Activated CD4-positive, alpha-beta T cell treated with anti-CD3 and anti-CD28 coated beads for 36 hours (primary cell): Measurements from ENCODE around the gene MGST2. TPM values are rescaled to one million over a fixed set of nuclear protein-coding genes. Genes with fewer than 3 reads are reported as not detected.
"Not testable (repeated sequence)": the region's sequence is repeated elsewhere in the genome, so short reads cannot be mapped to it uniquely, and the experiment has no call there.

Experiments used
- ATAC-seq: fragments of 200-7000 bp; cut with Tn5 transposase; one replicate; pipeline ENCODE4 v1.10.0; 2021; ENCODE audit warnings: mild to moderate bottlenecking, moderate library complexity
- CTCF ChIA-PET: fragments of 350-600 bp; sonication (Branson Sonifier 250); formaldehyde crosslinking; loops from one replicate; lab custom pipeline; 2021; ENCODE audit warnings: antibody characterized with exemption; lab: Charles Lee
- POLR2A ChIA-PET: fragments of 350-600 bp; sonication (Branson Sonifier 250); formaldehyde crosslinking; loops from one replicate; lab custom pipeline; 2021; ENCODE audit warnings: antibody characterized with exemption, inconsistent platforms; lab: Charles Lee
- DNase-seq: peaks from one replicate; pipeline ENCODE4 v3.0.0-alpha.2; 2020
- H3K27ac Mint-ChIP-seq: one replicate; pipeline ENCODE4 v1.8.0; 2021; ENCODE audit warnings: mixed read lengths
- H3K27me3 Mint-ChIP-seq: one replicate; pipeline ENCODE4 v1.8.0; 2021; ENCODE audit warnings: mixed read lengths
- H3K36me3 Mint-ChIP-seq: one replicate; pipeline ENCODE4 v1.8.0; 2021; ENCODE audit warnings: low read depth, mixed read lengths
- H3K4me1 Mint-ChIP-seq: one replicate; pipeline ENCODE4 v1.8.0; 2021; ENCODE audit warnings: mixed read lengths
- H3K4me3 Mint-ChIP-seq: one replicate; pipeline ENCODE4 v1.8.0; 2021; ENCODE audit warnings: mild to moderate bottlenecking, moderate library complexity, mixed read lengths
- H3K9me3 Mint-ChIP-seq: one replicate; pipeline ENCODE4 v1.8.0; 2021; ENCODE audit warnings: low read depth, mixed read lengths
- intact Hi-C, 2 experiments: fragments of 100-400 bp; cut with DNase I in 1 of 2; cut with micrococcal nuclease in 1 of 2; formaldehyde crosslinking; loops; one replicate each; pipeline versions ENCODE4 v1.14.2 to v1.15.1; 2022 to 2024; cut with DNase I, micrococcal nuclease
- total RNA-seq, 2 experiments: library from RNA; stranded (reverse); gene quantifications; one replicate each; pipeline ENCODE4 v1.2.3, GENCODE V29; 2021

Gene MGST2
- total RNA-seq, 2 experiments from 2014 or later, result 28.9 to 32.8 TPM

- intact Hi-C loops, result no loop called here
- no peak for DNase-seq
- H3K36me3 Mint-ChIP-seq, result no peaks in the 10 kb centered on the region
- no peak overlapping the region for H3K4me3 Mint-ChIP-seq
- H3K27ac Mint-ChIP-seq, result no peak overlapping the region
- ChIA-PET CTCF (interaction anchor here (0.7 to 1.9 kb wide), 5 partner anchors 9 to 140 kb away, joined by 3 to 4 read pairs (median 3); no protein-coding TSS in a partner anchor), POLR2A (no interaction called here)
- H3K27me3 Mint-ChIP-seq, result peaks cover 15% of the 10 kb centered on the region
- no peaks in the 10 kb centered on the region for H3K9me3 Mint-ChIP-seq
- ATAC-seq, result no peak
- H3K4me1 Mint-ChIP-seq, result no peaks in the 10 kb centered on the region
Measured at GRCh38 chr4:139630991-139631390, 34.6 kb upstream of the MGST2 start.

- no peaks in the 10 kb centered on the region for H3K9me3 Mint-ChIP-seq
- intact Hi-C loops, result no loop called here
- no peak overlapping the region for H3K27ac Mint-ChIP-seq
- ChIA-PET POLR2A (no interaction called here), CTCF (interaction anchor here (0.7 to 1.9 kb wide), 6 partner anchors 9 to 204 kb away, joined by 3 to 4 read pairs (median 3); no protein-coding TSS in a partner anchor)
- H3K4me1 Mint-ChIP-seq, result no peaks in the 10 kb centered on the region
- ATAC-seq (no peak), DNase-seq (no peak)
- no peaks in the 10 kb centered on the region for H3K36me3 Mint-ChIP-seq
- no peak overlapping the region for H3K4me3 Mint-ChIP-seq
- peaks cover 12% of the 10 kb centered on the region for H3K27me3 Mint-ChIP-seq
Measured at GRCh38 chr4:139631791-139632190, 33.8 kb upstream of the MGST2 start.

GRCh38 chr4:139632739-139633138 lies 32.9 kb upstream of the MGST2 start:
- ATAC-seq, H3K27ac Mint-ChIP-seq, intact Hi-C loops, POLR2A ChIA-PET, H3K4me3 Mint-ChIP-seq, H3K4me1 Mint-ChIP-seq, H3K9me3 Mint-ChIP-seq, H3K36me3 Mint-ChIP-seq, DNase-seq: not testable (repeated sequence)
- peaks cover 12% of the 10 kb centered on the region for H3K27me3 Mint-ChIP-seq
- CTCF ChIA-PET, result interaction anchor here (1.9 kb wide), 1 partner anchor 10 kb away, joined by 4 read pairs; no protein-coding TSS in a partner anchor

GRCh38 chr4:139633195-139633594 lies 32.4 kb upstream of the MGST2 start:
- Mint-ChIP-seq H3K9me3 (peaks cover 5% of the 10 kb centered on the region), H3K4me1 (no peaks in the 10 kb centered on the region), H3K27me3 (peaks cover 12% of the 10 kb centered on the region), H3K27ac (no peak overlapping the region), H3K36me3 (no peaks in the 10 kb centered on the region), H3K4me3 (no peak overlapping the region)
- intact Hi-C loops, result no loop called here
- ChIA-PET CTCF (interaction anchor here (0.6 kb wide), 1 partner anchor 95 kb away, joined by 3 read pairs; no protein-coding TSS in a partner anchor), POLR2A (no interaction called here)
- DNase-seq (no peak), ATAC-seq (no peak)

- H3K4me1 Mint-ChIP-seq, result no peaks in the 10 kb centered on the region
- ATAC-seq (no peak), DNase-seq (no peak)
- H3K9me3 Mint-ChIP-seq, result peaks cover 8% of the 10 kb centered on the region
- intact Hi-C loops, result no loop called here
- ChIA-PET POLR2A (no interaction called here), CTCF (interaction anchor here (0.6 kb wide), 1 partner anchor 95 kb away, joined by 3 read pairs; no protein-coding TSS in a partner anchor)
- H3K27me3 Mint-ChIP-seq, result peaks cover 12% of the 10 kb centered on the region
- H3K36me3 Mint-ChIP-seq, result no peaks in the 10 kb centered on the region
- H3K4me3 Mint-ChIP-seq, result no peak overlapping the region
- no peak overlapping the region for H3K27ac Mint-ChIP-seq
Measured at GRCh38 chr4:139633661-139634060, 32.0 kb upstream of the MGST2 start.

- no peaks in the 10 kb centered on the region for H3K36me3 Mint-ChIP-seq
- POLR2A ChIA-PET, result no interaction called here
- intact Hi-C loops, result no loop called here
- peaks cover 13% of the 10 kb centered on the region for H3K27me3 Mint-ChIP-seq
- peaks cover 15% of the 10 kb centered on the region for H3K9me3 Mint-ChIP-seq
- H3K27ac Mint-ChIP-seq, result no peak overlapping the region
- DNase-seq (no peak), ATAC-seq (no peak)
- H3K4me1 Mint-ChIP-seq, result no peaks in the 10 kb centered on the region
- CTCF ChIA-PET, result no interaction called here
- no peak overlapping the region for H3K4me3 Mint-ChIP-seq
Measured at GRCh38 chr4:139635966-139636365, 29.7 kb upstream of the MGST2 start.

GRCh38 chr4:139638306-139638705 lies 27.3 kb upstream of the MGST2 start:
- Mint-ChIP-seq H3K9me3 (peaks cover 15% of the 10 kb centered on the region), H3K27me3 (peaks cover 10% of the 10 kb centered on the region)
- DNase-seq, ATAC-seq, POLR2A ChIA-PET, intact Hi-C loops, H3K4me1 Mint-ChIP-seq, H3K27ac Mint-ChIP-seq, H3K4me3 Mint-ChIP-seq, H3K36me3 Mint-ChIP-seq: not testable (repeated sequence)
- CTCF ChIA-PET, result interaction anchor here (1.6 kb wide), 1 partner anchor 13 kb away, joined by 4 read pairs; no protein-coding TSS in a partner anchor

- ChIA-PET CTCF (interaction anchor here (0.6 to 1.2 kb wide), 4 partner anchors 12 to 1080 kb away, joined by 3 to 4 read pairs (median 4); no protein-coding TSS in a partner anchor), POLR2A (no interaction called here)
- Mint-ChIP-seq H3K36me3 (no peaks in the 10 kb centered on the region), H3K27ac (no peak overlapping the region), H3K9me3 (peaks cover 15% of the 10 kb centered on the region), H3K4me3 (no peak overlapping the region), H3K27me3 (peaks cover 6% of the 10 kb centered on the region), H3K4me1 (no peaks in the 10 kb centered on the region)
- no peak for DNase-seq
- intact Hi-C loops, result no loop called here
- ATAC-seq, result no peak
Measured at GRCh38 chr4:139639654-139640053, 26.0 kb upstream of the MGST2 start.

GRCh38 chr4:139641218-139641617 lies 24.4 kb upstream of the MGST2 start:
- intact Hi-C loops, result no loop called here
- Mint-ChIP-seq H3K9me3 (peaks cover 15% of the 10 kb centered on the region), H3K4me3 (no peak overlapping the region), H3K27me3 (peaks cover 4% of the 10 kb centered on the region), H3K4me1 (no peaks in the 10 kb centered on the region), H3K27ac (no peak overlapping the region), H3K36me3 (no peaks in the 10 kb centered on the region)
- DNase-seq, result no peak
- ChIA-PET CTCF (interaction anchor here (0.5 to 1.2 kb wide), 2 partner anchors 22 to 239 kb away, joined by 3 read pairs; no protein-coding TSS in a partner anchor), POLR2A (no interaction called here)
- no peak for ATAC-seq

GRCh38 chr4:139642364-139642763 lies 23.3 kb upstream of the MGST2 start:
- CTCF ChIA-PET, result interaction anchor here (0.7 to 1.4 kb wide), 2 partner anchors 15 to 16 kb away, joined by 3 to 4 read pairs; no protein-coding TSS in a partner anchor

GRCh38 chr4:139643042-139643895 lies 22.4 kb upstream of the MGST2 start:
- CTCF ChIA-PET, result interaction anchor here (1.4 kb wide), 1 partner anchor 14 kb away, joined by 4 read pairs; no protein-coding TSS in a partner anchor

More at GRCh38 chr4:139642364-139642763, 23.3 kb upstream of the MGST2 start:
- no peak overlapping the region for H3K4me3 Mint-ChIP-seq
- H3K36me3 Mint-ChIP-seq, result no peaks in the 10 kb centered on the region
- no peaks in the 10 kb centered on the region for H3K4me1 Mint-ChIP-seq
- H3K9me3 Mint-ChIP-seq, result peaks cover 13% of the 10 kb centered on the region
- no peak for DNase-seq
- ATAC-seq, result no peak
- POLR2A ChIA-PET, result no interaction called here
- intact Hi-C loops, result no loop called here
- H3K27ac Mint-ChIP-seq, result no peak overlapping the region
- peaks cover 4% of the 10 kb centered on the region for H3K27me3 Mint-ChIP-seq

More at GRCh38 chr4:139643042-139643895, 22.4 kb upstream of the MGST2 start:
- H3K36me3 Mint-ChIP-seq, result no peaks in the 10 kb centered on the region
- POLR2A ChIA-PET, result no interaction called here
- H3K4me1 Mint-ChIP-seq, result no peaks in the 10 kb centered on the region
- no peak for ATAC-seq
- peaks cover 10% of the 10 kb centered on the region for H3K9me3 Mint-ChIP-seq
- no peak for DNase-seq
- no peak overlapping the region for H3K27ac Mint-ChIP-seq
- intact Hi-C loops, result no loop called here
- no peak overlapping the region for H3K4me3 Mint-ChIP-seq
- H3K27me3 Mint-ChIP-seq, result peaks cover 4% of the 10 kb centered on the region
